Endothelial cell of umbilical vein (primary cell): ENCODE measurements around the gene PLK1. TPM values are rescaled to one million over a fixed set of nuclear protein-coding genes. Genes with fewer than 3 reads are reported as not detected.

ENCODE experiments used
- BruUV-seq: library from RNA; stranded (reverse); fragments of 400-500 nt; replicated peaks from 2 replicates; lab custom pipeline; 2021; lab: Mats Ljungman, UMichigan
- CTCF ChIA-PET: fragments of 300-600, 350-600 bp; sonication (Branson Sonifier 250); formaldehyde crosslinking; loops from one replicate; lab custom pipeline; 2021; ENCODE audit warnings: antibody characterized with exemption, inconsistent platforms; lab: Charles Lee
- POLR2A ChIA-PET: fragments of 300-600, 350-600 bp; sonication (Branson Sonifier 250); formaldehyde crosslinking; loops from one replicate; lab custom pipeline; 2021; ENCODE audit warnings: antibody characterized with exemption, inconsistent platforms; lab: Charles Lee
- DNase-seq: peaks from one replicate; pipeline ENCODE4 v3.0.0-alpha.2; 2011; ENCODE audit warnings: low read depth, low spot score
- FAIRE-seq: peaks from 2 replicates; lab custom pipeline; 2011; peaks lifted over from hg19 to GRCh38; lab: Jason Lieb, UNC
- H2AFZ ChIP-seq: 2 replicates; pipeline ENCODE4 v1.6.0; 2012; ENCODE audit warnings: low read depth, low read length, control low read depth, inconsistent platforms
- H3K27ac ChIP-seq: 2 replicates; pipeline ENCODE4 v1.5.1; 2011; ENCODE audit warnings: low read depth, mild to moderate bottlenecking, control low read depth, low read length, moderate library complexity; ENCODE audit not compliant: insufficient read depth
- H3K27me3 ChIP-seq, 2 experiments: 2 replicates each; pipeline versions ENCODE4 v1.6.0 to v1.6.1; 2011; ENCODE audit warnings: low read length in 2 of 2, mixed read lengths in 1 of 2; ENCODE audit not compliant: control insufficient read depth in 2 of 2, insufficient read depth in 2 of 2
- H3K36me3 ChIP-seq, 2 experiments: 2 replicates in 1 of 2; 3 replicates in 1 of 2; pipeline ENCODE4 v1.5.1; 2011; ENCODE audit warnings: low read length in 2 of 2, mild to moderate bottlenecking in 1 of 2, moderate library complexity in 1 of 2; ENCODE audit not compliant: control insufficient read depth in 2 of 2, insufficient read depth in 2 of 2; ENCODE audit errors: extremely low read depth in 1 of 2
- H3K4me1 ChIP-seq: 3 replicates; pipeline ENCODE4 v1.5.1; 2011; ENCODE audit warnings: mild to moderate bottlenecking, low read length; ENCODE audit not compliant: control insufficient read depth, insufficient read depth; ENCODE audit errors: extremely low read depth
- H3K4me2 ChIP-seq: 2 replicates; pipeline ENCODE4 v1.6.1; 2011; ENCODE audit warnings: low read length, control low read depth, mixed read lengths; ENCODE audit not compliant: insufficient read depth
- H3K4me3 ChIP-seq, 3 experiments: fragments of 200-600 bp in 1 of 3; sonication (generic), shearing (Covaris generic) in 1 of 3; replicated peaks in 1 of 3; 2 replicates each; pipeline ENCODE4 v1.5.1; 2011 to 2016; ENCODE audit warnings: control low read depth in 3 of 3, low read length in 3 of 3, mild to moderate bottlenecking in 2 of 3, inconsistent platforms in 1 of 3, low read depth in 1 of 3, moderate library complexity in 1 of 3; ENCODE audit not compliant: insufficient read depth in 1 of 3
- H3K79me2 ChIP-seq: 2 replicates; pipeline ENCODE4 v1.6.0; 2012; ENCODE audit warnings: low read length, inconsistent platforms; ENCODE audit not compliant: control insufficient read depth, insufficient read depth
- H3K9ac ChIP-seq: replicated peaks from 2 replicates; pipeline ENCODE3; 2011; ENCODE audit warnings: low read length, control low read depth; ENCODE audit not compliant: insufficient read depth; ENCODE audit errors: extremely low read depth
- H3K9me1 ChIP-seq: replicated peaks from 3 replicates; pipeline ENCODE4 v1.6.0; 2011; ENCODE audit warnings: mild to moderate bottlenecking, low read length; ENCODE audit not compliant: control insufficient read depth, insufficient read depth; ENCODE audit errors: extremely low read depth
- H3K9me3 ChIP-seq: replicated peaks from 2 replicates; pipeline ENCODE4 v1.5.1; 2012; ENCODE audit warnings: low read length, inconsistent platforms; ENCODE audit not compliant: control insufficient read depth, insufficient read depth
- H4K20me1 ChIP-seq: replicated peaks from 2 replicates; pipeline ENCODE3; 2011; ENCODE audit warnings: mild to moderate bottlenecking, low read length; ENCODE audit not compliant: control insufficient read depth, insufficient read depth; ENCODE audit errors: extremely low read depth
- CTCF ChIP-seq, 2 donors: IDR thresholded peaks; 1 replicate in 1 of 2; 2 replicates in 1 of 2; pipeline ENCODE4 v1.5.1; 2011; ENCODE audit warnings: low read length in 2 of 2, mild to moderate bottlenecking in 2 of 2, moderate library complexity in 2 of 2, control low read depth in 1 of 2, inconsistent platforms in 1 of 2, low read depth in 1 of 2; ENCODE audit not compliant: insufficient read depth in 1 of 2; ENCODE audit errors: extremely low read depth in 1 of 2
- EZH2 ChIP-seq: IDR thresholded peaks from 2 replicates; pipeline ENCODE4 v1.6.1; 2012; ENCODE audit warnings: borderline replicate concordance, low read depth, mild to moderate bottlenecking, moderate library complexity, low read length, inconsistent platforms; ENCODE audit not compliant: severe bottlenecking
- FOS ChIP-seq: IDR thresholded peaks from 2 replicates; pipeline ENCODE4 v1.6.1; 2011; ENCODE audit warnings: mild to moderate bottlenecking, low read length, moderate library complexity, borderline replicate concordance; ENCODE audit not compliant: insufficient read depth
- GATA2 ChIP-seq: IDR thresholded peaks from 2 replicates; pipeline ENCODE4 v1.7.0; 2011; ENCODE audit warnings: low read depth, mild to moderate bottlenecking, moderate library complexity, mixed read lengths, low read length; ENCODE audit not compliant: insufficient read length, insufficient read depth
- JUN ChIP-seq: IDR thresholded peaks from 2 replicates; pipeline ENCODE4 v1.6.1; 2011; ENCODE audit warnings: borderline replicate concordance, low read depth; ENCODE audit not compliant: insufficient read length, insufficient read depth
- MAX ChIP-seq: IDR thresholded peaks from 2 replicates; pipeline ENCODE4 v1.6.1; 2011; ENCODE audit not compliant: insufficient read depth, insufficient read length
- MYC ChIP-seq: IDR thresholded peaks from one replicate; pipeline ENCODE4 v1.6.1; 2011; ENCODE audit warnings: mild to moderate bottlenecking, low read depth, low read length
- POLR2A ChIP-seq: IDR thresholded peaks from 2 replicates; pipeline ENCODE4 v1.6.1; 2012; ENCODE audit warnings: low read depth, mild to moderate bottlenecking, control low read depth, low read length
- POLR2AphosphoS5 ChIP-seq: IDR thresholded peaks from 2 replicates; pipeline ENCODE4 v1.6.1; 2012; ENCODE audit warnings: low read depth, mild to moderate bottlenecking, control low read depth, low read length, moderate library complexity; ENCODE audit not compliant: insufficient read depth
- dilution Hi-C: fragments of 300-500 bp; cut with MboI; formaldehyde crosslinking; loops from one replicate; pipeline ENCODE4 v1.15.0; 2019; ENCODE audit warnings: low sequenced_read_pairs; ENCODE audit not compliant: extremely low pct_ligation_motif_present
- intact Hi-C: fragments of 100-400 bp; cut with micrococcal nuclease; formaldehyde crosslinking; loops from one replicate; pipeline ENCODE4 v1.10.0; 2022
- polyA plus RNA-seq, 4 experiments: library from polyadenylated mRNA; depleted of rRNA in 3 of 4; stranded (reverse) in 3 of 4; unstranded in 1 of 4; fragments of >200 nt; gene quantifications; 2 replicates each; pipeline versions ENCODE4 v1.2.1 to v1.2.3, GENCODE V29; 2011 to 2012; ENCODE audit warnings: missing spikeins in 1 of 4
- total RNA-seq: library from RNA; stranded (reverse); gene quantifications from 2 replicates; pipeline ENCODE4 v1.2.3, GENCODE V29; 2021

PLK1 gene
- total and polyA plus RNA-seq, 2 donors (not counting 3 experiments of a cell fraction or from before 2014, with no cell fraction given), result 94.9 to 109 TPM

- Histone ChIP-seq H3K4me2 (no peak overlapping the region), H3K9ac (no peak overlapping the region), H3K36me3 (no peaks in the 10 kb centered on the region), H4K20me1 (no peaks in the 10 kb centered on the region), H3K9me3 (no peaks in the 10 kb centered on the region), H3K27ac (no peak overlapping the region), H3K4me1 (no peaks in the 10 kb centered on the region), H3K4me3 (no peak overlapping the region), H2AFZ (no peak overlapping the region), H3K27me3 (no peaks in the 10 kb centered on the region), H3K79me2 (no peaks in the 10 kb centered on the region), H3K9me1 (no peaks in the 10 kb centered on the region)
- no peak for TF ChIP-seq FOS
- no peak for TF ChIP-seq POLR2AphosphoS5
- no peak for TF ChIP-seq MAX
- no peak for TF ChIP-seq MYC
- no peak for TF ChIP-seq EZH2
- no peak for TF ChIP-seq CTCF (IDR thresholded peaks at IDR 0.05; ENCODE audit: extremely low read depth in 1 of 2, insufficient read depth in 1 of 2, low read depth in 1 of 2, low read length in 2 of 2)
- TF ChIP-seq JUN, result no peak
- TF ChIP-seq POLR2A, result no peak
- no peak for TF ChIP-seq GATA2
- DNase-seq (no peak), FAIRE-seq (no peak)
- dilution Hi-C loops (no loop called here), intact Hi-C loops (loop anchor here (1.0 kb wide), 1 partner anchor 169 kb away; the partner anchor contains the start of genes EARS2 and UBFD1)
- POLR2A ChIA-PET, result no interaction called here
- CTCF ChIA-PET, result interaction anchor here (1.1 to 2.7 kb wide), 6 partner anchors 11 to 344 kb away, joined by 3 to 13 read pairs (median 6); no protein-coding TSS in a partner anchor
- no TSS peak for BruUV-seq
Observed at GRCh38 chr16:23726710-23727109, 48.0 kb downstream of the PLK1 start.
